Fibroblast of mammary gland (primary cell): ENCODE data around the gene DIPK1A.

Source experiments
- DNase-seq: peaks from one replicate; pipeline ENCODE4 v3.0.0-alpha.2; 2010; ENCODE audit warnings: low read depth
- H3K4me3 ChIP-seq: 2 replicates; pipeline ENCODE4 v1.5.1; 2011; ENCODE audit warnings: low read depth, mild to moderate bottlenecking, low read length, moderate library complexity; ENCODE audit not compliant: control insufficient read depth
- CTCF ChIP-seq: conservative IDR thresholded peaks from 2 replicates; pipeline ENCODE4 v1.5.1; 2011; ENCODE audit warnings: low read depth, low read length, inconsistent platforms; ENCODE audit not compliant: control insufficient read depth, insufficient read depth

Gene DIPK1A

GRCh38 chr1:92970990-92971689, 9.9 kb upstream of the DIPK1A start:
- TF ChIP-seq CTCF = no peak
- DNase-seq = no peak
- no peak overlapping the region for H3K4me3 ChIP-seq

- H3K4me3 ChIP-seq = no peak overlapping the region
- no peak for DNase-seq
- TF ChIP-seq CTCF = no peak
These were observed 8.3 kb upstream of the DIPK1A start for GRCh38 chr1:92969517-92969916.

- peak; percentile 60 for TF ChIP-seq CTCF
- no peak overlapping the region for H3K4me3 ChIP-seq
- no peak for DNase-seq
These were observed 7.1 kb upstream of the DIPK1A start for GRCh38 chr1:92968138-92969032.

- DNase-seq = no peak
- H3K4me3 ChIP-seq = no peak overlapping the region
- TF ChIP-seq CTCF = no peak
These were observed 3.7 kb upstream of the DIPK1A start for GRCh38 chr1:92964998-92965397.

- H3K4me3 ChIP-seq = no peak overlapping the region
- no peak for DNase-seq
- TF ChIP-seq CTCF = no peak
These were observed 3.1 kb upstream of the DIPK1A start for GRCh38 chr1:92964316-92964715.

GRCh38 chr1:92961896-92962752, 862 bp upstream of the DIPK1A start:
- DNase-seq = peak; percentile 70
- H3K4me3 ChIP-seq = peak overlapping the region; percentile 64
- TF ChIP-seq CTCF = no peak
